HEK293 (cell line): Measurements from ENCODE around the gene ST7L.

ENCODE experiments used
- CTCF ChIP-seq: fragments of 450-650 bp; formaldehyde crosslinking; IDR thresholded peaks from 2 replicates; pipeline ENCODE4 v1.5.1; 2016; ENCODE audit warnings: missing biosample characterization, missing genetic modification characterization
- ZNF610 ChIP-seq: fragments of 450-650 bp; formaldehyde crosslinking; IDR thresholded peaks from 2 replicates; pipeline ENCODE4 v1.5.1; 2016; ENCODE audit warnings: missing biosample characterization, missing genetic modification characterization, borderline replicate concordance

- no peak for TF ChIP-seq ZNF610 (tag by site-specific recombination)
- no peak for TF ChIP-seq CTCF (tag by site-specific recombination)
Measured at GRCh38 chr1:112603012-112603411, 15.9 kb downstream of the ST7L start.
